OCI-LY1 (cell line): ENCODE results near the gene NUMA1.

Experiments used
- CTCF ChIP-seq: fragments of 200-600 bp; sonication (generic), shearing (Covaris generic); IDR thresholded peaks from 2 replicates; pipeline ENCODE4 v1.5.1; 2017; ENCODE audit warnings: mild to moderate bottlenecking, antibody characterized with exemption, low read length, moderate library complexity, mixed read lengths
- EZH2 ChIP-seq: fragments of 200-600 bp; sonication (generic), shearing (Covaris generic); IDR thresholded peaks from 2 replicates; pipeline ENCODE4 v1.8.0; 2017; ENCODE audit warnings: borderline replicate concordance, mixed run types, mild to moderate bottlenecking, antibody characterized with exemption, low read length, moderate library complexity, mixed read lengths

DNA sequence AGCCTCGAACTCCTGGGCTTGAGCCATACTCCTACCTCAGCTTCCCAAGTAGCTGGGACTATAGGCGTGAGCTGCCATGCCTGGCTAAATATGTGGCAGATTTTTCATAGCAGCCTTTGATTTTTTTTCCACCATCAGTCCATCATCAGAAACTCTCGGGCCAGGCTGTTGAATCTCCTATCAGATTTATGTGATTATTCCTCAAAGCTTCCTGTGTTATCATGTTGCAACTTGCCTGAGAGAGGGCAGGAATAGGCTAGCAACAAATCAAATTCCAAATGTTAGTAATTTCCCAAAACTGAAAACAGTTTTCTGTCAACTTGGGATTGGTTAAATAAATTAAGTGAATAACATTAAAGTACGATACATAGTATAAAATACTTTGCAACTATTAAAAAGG, 3.7 kb upstream of the NUMA1 start:
- TF ChIP-seq CTCF (no peak), EZH2 (no peak)
